GM19238 (cell line): Measurements from ENCODE around the gene CYP4F2.
A peak's percentile ranks its signal among the peaks of the same experiment; 100 is the strongest.
"Not testable (repeated sequence)": the region's sequence is repeated elsewhere in the genome, so short reads cannot be mapped to it uniquely, and the experiment has no call there.

Experiments used
- DNase-seq: peaks from one replicate; pipeline ENCODE4 v3.0.0; 2011; ENCODE audit warnings: low spot score; ENCODE audit not compliant: insufficient read length

Gene CYP4F2

GRCh38 chr19:15850385-15850784 is 47.5 kb downstream of the CYP4F2 start:
- DNase-seq, result no peak

- DNase-seq, result no peak
Measured at GRCh38 chr19:15846923-15847322, 51.0 kb downstream of the CYP4F2 start.

GRCh38 chr19:15843894-15844222 is 54.0 kb downstream of the CYP4F2 start:
- DNase-seq, result not testable (repeated sequence)

GRCh38 chr19:15843203-15843893 is 54.5 kb downstream of the CYP4F2 start:
- DNase-seq, result no peak

- no peak for DNase-seq
Measured at GRCh38 chr19:15841875-15842569, 55.9 kb downstream of the CYP4F2 start.

DNA sequence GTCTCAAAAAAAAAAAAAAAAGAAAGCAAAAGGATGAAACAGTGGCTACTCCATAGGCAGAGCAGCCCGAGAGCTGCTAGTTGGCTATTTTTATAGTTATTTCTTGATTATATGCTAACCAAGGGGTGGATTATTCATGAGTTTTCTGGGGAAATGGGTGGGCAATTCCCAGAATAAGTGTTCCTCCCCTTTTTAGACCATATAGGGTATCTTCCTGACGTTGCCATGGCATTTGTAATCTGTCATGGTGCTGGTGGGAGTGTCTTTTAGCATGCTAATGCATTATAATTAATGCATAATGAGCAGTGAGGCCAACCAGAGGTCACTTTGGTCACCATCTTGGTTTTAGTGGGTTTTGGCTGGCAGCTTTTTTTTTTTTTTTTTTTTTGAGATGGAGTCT is 57.0 kb downstream of the CYP4F2 start:
- no peak for DNase-seq

DNA sequence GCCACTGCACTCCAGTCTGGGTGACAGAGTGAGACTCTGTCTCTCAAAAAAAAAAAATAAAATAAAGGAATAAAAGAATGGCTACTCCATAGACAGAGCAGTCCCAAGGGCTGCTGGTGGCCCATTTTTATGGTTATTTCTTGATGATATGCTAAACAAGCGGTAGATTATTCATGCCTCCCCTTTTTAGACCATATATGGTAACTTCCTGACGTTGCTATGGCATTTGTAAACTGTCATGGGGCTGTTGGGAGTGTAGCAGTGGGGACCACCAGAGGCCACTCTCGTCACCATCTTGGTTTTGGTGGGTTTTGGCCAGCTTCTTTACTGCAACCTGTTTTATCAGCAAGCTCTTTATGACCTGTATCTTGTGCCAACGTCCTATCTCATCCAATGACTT is 58.0 kb downstream of the CYP4F2 start:
- not testable (repeated sequence) for DNase-seq

GRCh38 chr19:15838351-15838750 is 59.5 kb downstream of the CYP4F2 start:
- no peak for DNase-seq

DNA sequence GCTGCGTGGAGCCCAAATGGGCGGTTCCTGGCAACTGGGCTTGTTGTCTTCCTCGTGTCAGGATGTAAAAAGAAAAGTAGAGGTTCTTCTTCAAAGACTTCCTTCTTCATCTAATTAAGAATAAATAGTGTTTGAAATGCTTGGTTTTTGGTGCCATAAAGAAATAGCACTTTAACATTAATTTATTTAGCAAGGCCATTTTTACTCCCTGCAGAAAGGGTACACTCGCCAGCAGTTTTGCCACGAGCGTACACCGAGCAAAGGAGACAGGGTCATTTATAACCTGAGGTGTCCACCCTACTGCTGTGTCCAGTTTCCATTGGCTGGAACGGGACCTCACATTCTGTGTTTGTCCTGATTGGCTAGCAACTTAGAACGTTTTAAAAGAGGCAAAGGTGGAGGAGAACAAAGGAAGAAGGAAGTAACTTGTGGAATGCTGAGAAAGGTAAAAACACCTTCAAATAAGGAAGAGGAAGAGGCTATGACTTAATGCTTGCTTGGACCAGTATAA is 60.6 kb downstream of the CYP4F2 start:
- DNase-seq, result no peak

GRCh38 chr19:15836330-15837220 is 61.3 kb downstream of the CYP4F2 start:
- peak; percentile 88 for DNase-seq

DNA sequence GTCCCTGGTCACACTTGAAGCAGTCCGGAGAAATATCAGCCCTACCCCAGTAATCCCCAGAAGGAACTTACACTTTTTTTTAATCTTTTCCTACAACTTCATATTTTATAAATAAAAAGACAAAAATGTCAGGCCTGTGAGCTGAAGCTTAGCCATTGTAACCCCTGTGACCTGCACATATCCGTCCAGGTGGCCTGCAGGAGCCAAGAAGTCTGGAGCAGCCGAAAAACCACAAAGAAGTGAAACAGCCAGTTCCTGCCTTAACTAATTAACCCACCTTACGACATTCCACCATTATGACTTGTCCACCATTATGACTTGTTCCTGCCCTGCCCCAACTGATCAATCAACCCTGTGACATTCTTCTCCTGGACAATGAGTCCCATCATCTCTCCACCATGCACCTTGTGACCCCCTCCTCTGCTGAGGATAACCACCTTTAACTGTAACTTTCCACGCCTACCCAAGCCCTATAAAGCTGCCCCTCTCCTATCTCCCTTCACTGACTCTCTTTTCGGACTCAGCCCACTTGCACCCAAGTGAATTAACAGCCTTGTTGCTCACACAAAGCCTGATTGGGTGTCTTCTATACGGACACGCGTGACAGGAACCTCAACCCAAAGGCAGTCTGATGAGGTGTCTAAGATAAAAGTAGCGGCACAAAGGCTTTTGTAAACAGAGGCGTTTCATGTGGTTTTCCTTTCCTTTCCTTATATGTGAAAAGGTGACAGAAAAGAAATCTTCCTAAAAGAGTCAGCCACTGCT is 62.1 kb downstream of the CYP4F2 start:
- not testable (repeated sequence) for DNase-seq

- not testable (repeated sequence) for DNase-seq
Measured at GRCh38 chr19:15834232-15834631, 63.6 kb downstream of the CYP4F2 start.

- DNase-seq, result no peak
Measured at GRCh38 chr19:15831626-15832025, 66.2 kb downstream of the CYP4F2 start.

DNA sequence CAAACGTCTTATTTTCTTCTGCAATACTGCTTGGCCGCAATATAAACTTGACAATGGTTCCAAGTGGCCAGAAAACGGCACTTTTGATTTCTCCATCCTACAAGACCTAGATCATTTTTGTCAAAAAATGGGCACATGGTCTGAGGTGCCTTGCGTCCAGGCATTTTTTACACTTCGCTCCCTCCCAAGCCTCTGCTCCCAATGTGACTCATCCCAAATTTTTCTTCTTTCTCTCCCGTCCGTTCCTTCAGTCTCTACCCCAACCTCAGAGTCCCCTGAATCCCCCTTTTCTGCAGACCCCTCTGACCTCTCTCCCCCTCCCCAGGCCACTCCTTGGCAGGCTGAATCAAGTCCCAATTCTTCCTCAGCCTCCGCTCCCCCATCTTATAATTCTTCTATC is 68.1 kb downstream of the CYP4F2 start:
- no peak for DNase-seq

GRCh38 chr19:15829306-15829698 is 68.6 kb downstream of the CYP4F2 start:
- DNase-seq, result no peak

- not testable (repeated sequence) for DNase-seq
Measured at GRCh38 chr19:15828611-15829305, 69.1 kb downstream of the CYP4F2 start.

DNA sequence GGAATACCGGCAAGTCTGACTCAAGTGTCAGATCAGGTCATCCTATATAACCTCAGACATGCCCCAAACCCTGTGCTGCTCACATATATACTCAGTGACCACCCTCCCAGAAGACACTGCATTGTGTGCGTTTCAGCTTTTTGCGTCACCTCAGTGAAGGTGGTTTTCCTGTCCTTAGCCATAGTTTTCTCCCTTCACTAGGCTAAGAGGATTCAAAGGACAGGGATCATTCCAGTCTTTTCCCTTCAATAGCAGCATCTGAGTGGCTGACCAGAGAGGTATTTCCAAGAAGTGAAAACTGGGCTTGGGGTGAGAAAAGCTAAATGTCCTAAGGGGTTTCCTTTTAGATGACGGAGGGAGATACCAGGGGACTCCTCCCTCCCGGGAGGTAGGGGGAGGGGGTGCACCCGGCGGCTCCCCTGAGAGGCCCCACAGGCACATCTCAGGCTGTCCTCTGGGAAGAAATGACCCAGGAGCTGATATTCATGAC is 69.7 kb downstream of the CYP4F2 start:
- no peak for DNase-seq
